DND-41 (cell line): ENCODE results near the gene FIBCD1.

Experiments used
- ATAC-seq: fragments of 200-7000 bp; cut with Tn5 transposase; 3 replicates; pipeline ENCODE4 v1.9.1; 2021; ENCODE audit warnings: low read depth; ENCODE audit not compliant: insufficient read depth
- DNase-seq: peaks from one replicate; pipeline ENCODE4 v3.0.0-alpha.2; 2020
- H2AFZ ChIP-seq: 2 replicates; pipeline ENCODE4 v1.6.0; 2012; ENCODE audit warnings: low read depth, low read length
- H3K27ac ChIP-seq: 2 replicates; pipeline ENCODE4 v1.5.1; 2012; ENCODE audit warnings: low read length, inconsistent platforms
- H3K27me3 ChIP-seq: fragments of 200-600 bp; sonication (generic); 2 replicates; pipeline ENCODE4 v1.6.0; 2012; ENCODE audit warnings: low read length, mild to moderate bottlenecking, inconsistent platforms; ENCODE audit not compliant: insufficient read depth, poor library complexity
- H3K36me3 ChIP-seq: 2 replicates; pipeline ENCODE4 v1.5.1; 2012; ENCODE audit warnings: low read length, inconsistent platforms; ENCODE audit not compliant: insufficient read depth
- H3K4me1 ChIP-seq: 2 replicates; pipeline ENCODE4 v1.5.1; 2012; ENCODE audit warnings: mild to moderate bottlenecking, low read length; ENCODE audit not compliant: insufficient read depth
- H3K4me2 ChIP-seq: 2 replicates; pipeline ENCODE4 v1.6.0; 2012; ENCODE audit warnings: mild to moderate bottlenecking, moderate library complexity, low read length, inconsistent platforms; ENCODE audit not compliant: insufficient read depth
- H3K4me3 ChIP-seq, 2 experiments: fragments of 200-600 bp in 1 of 2; shearing (Covaris generic) in 1 of 2; 2 replicates each; pipeline ENCODE4 v1.5.1; 2012 to 2016; ENCODE audit warnings: inconsistent platforms in 2 of 2, low read length in 2 of 2, mild to moderate bottlenecking in 2 of 2, low read depth in 1 of 2, moderate library complexity in 1 of 2
- H3K79me2 ChIP-seq: 2 replicates; pipeline ENCODE4 v1.6.0; 2012; ENCODE audit warnings: low read length, inconsistent platforms; ENCODE audit not compliant: insufficient read depth
- H3K9ac ChIP-seq: 2 replicates; pipeline ENCODE4 v1.6.0; 2012; ENCODE audit warnings: low read depth, mild to moderate bottlenecking, inconsistent platforms, low read length, moderate library complexity
- H3K9me3 ChIP-seq: 2 replicates; pipeline ENCODE4 v1.5.1; 2012; ENCODE audit warnings: low read length, moderate library complexity, mild to moderate bottlenecking, inconsistent platforms; ENCODE audit not compliant: insufficient read depth, severe bottlenecking
- H4K20me1 ChIP-seq: 2 replicates; pipeline ENCODE4 v1.6.0; 2012; ENCODE audit warnings: low read length; ENCODE audit not compliant: insufficient read depth
- CTCF ChIP-seq: IDR thresholded peaks from 2 replicates; pipeline ENCODE4 v1.5.1; 2012; ENCODE audit warnings: borderline replicate concordance, low read length, moderate library complexity, mild to moderate bottlenecking; ENCODE audit not compliant: poor library complexity, severe bottlenecking; ENCODE audit errors: extremely low read depth
- EZH2 ChIP-seq: IDR thresholded peaks from 3 replicates; pipeline ENCODE4 v1.6.1; 2012; ENCODE audit warnings: borderline replicate concordance, low read depth, mild to moderate bottlenecking, moderate library complexity, low read length, inconsistent platforms; ENCODE audit not compliant: severe bottlenecking

The FIBCD1 gene

DNA sequence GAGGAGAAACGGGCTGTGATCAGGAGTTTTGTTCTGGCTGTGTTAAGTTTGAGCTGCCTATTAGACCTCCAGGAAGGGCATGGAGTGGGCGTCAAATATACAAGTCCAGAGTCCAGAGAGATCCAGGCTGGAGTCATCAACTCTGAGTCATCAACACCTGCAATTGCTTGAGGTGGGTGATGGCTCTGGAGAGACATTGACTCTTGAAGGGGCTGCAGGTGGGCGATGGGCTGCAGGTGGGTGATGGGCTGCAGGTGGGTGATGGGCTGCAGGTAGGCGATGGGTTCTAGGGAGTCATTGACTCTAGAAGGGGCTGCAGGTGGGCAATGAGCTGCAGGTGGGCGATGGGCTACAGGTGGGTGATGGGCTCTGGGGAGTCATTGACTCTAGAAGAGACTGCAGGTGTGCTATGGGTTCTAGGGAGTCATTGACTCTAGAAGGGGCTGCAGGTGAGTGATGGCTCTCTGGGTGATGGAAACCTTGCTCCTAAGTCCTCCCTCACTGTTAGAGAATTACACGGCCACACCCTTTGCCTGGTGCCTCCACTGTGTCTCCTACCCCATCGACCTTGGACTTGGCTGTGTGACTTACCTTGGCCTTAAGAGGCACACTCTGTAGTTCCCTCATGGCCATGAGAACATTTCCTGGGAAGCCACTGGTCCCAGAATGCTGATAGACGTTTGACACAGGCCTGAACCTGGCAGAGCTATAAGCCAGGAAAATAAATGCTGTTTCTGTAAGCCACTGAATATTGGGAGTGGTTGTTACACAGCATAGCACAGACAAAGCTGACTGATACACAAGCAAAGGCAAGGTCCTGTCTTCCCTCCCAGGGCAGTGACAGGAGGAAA is 10.4 kb upstream of the FIBCD1 start:
- no peaks in the 10 kb centered on the region for H3K27me3 ChIP-seq
- ATAC-seq (no peak), DNase-seq (no peak)
- H3K4me1 ChIP-seq = no peaks in the 10 kb centered on the region
- H3K27ac ChIP-seq = no peak overlapping the region
- TF ChIP-seq CTCF (no peak), EZH2 (no peak)
- no peaks in the 10 kb centered on the region for H3K79me2 ChIP-seq
- no peak overlapping the region for H3K4me2 ChIP-seq
- H3K9me3 ChIP-seq = no peaks in the 10 kb centered on the region
- H3K36me3 ChIP-seq = no peaks in the 10 kb centered on the region
- H3K4me3 ChIP-seq = no peak overlapping the region
- no peak overlapping the region for H3K9ac ChIP-seq
- H4K20me1 ChIP-seq = no peaks in the 10 kb centered on the region
- no peak overlapping the region for H2AFZ ChIP-seq

GRCh38 chr9:130948266-130948665 is 9.2 kb upstream of the FIBCD1 start:
- no peak for ATAC-seq
- Histone ChIP-seq H2AFZ (no peak overlapping the region), H3K27me3 (no peaks in the 10 kb centered on the region), H3K4me3 (no peak overlapping the region), H4K20me1 (no peaks in the 10 kb centered on the region), H3K27ac (no peak overlapping the region), H3K4me2 (no peak overlapping the region), H3K79me2 (no peaks in the 10 kb centered on the region), H3K4me1 (no peaks in the 10 kb centered on the region), H3K9me3 (no peaks in the 10 kb centered on the region), H3K36me3 (no peaks in the 10 kb centered on the region), H3K9ac (no peak overlapping the region)
- TF ChIP-seq CTCF = no peak
- TF ChIP-seq EZH2 = no peak
- no peak for DNase-seq

DNA sequence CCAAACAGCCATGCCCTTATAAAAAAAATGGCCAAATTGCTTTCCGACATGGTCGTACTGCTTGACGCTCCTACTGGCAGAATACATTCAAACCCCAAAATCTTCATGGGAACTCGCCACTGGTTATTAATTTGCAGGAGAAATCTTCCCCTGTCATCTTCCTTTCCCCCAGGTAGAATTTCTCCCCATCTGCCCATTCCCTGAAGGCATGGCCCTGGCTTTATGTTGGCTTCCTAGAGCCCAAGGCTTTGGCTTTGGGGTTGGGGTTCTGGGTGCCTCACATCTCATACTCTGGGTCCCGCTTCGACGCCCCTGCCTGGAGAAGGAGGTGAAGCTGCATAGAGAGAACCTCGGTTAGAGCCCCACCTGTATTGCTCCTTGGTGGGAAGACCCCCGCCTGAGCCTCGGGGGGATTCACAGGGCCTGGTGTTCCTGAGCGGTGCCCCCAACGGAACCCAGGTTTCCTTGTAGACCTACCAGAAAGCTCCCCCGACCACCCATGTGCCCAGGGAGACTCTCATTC is 8.6 kb upstream of the FIBCD1 start:
- DNase-seq (no peak), ATAC-seq (no peak)
- Histone ChIP-seq H2AFZ (no peak overlapping the region), H3K27ac (no peak overlapping the region), H3K9me3 (no peaks in the 10 kb centered on the region), H3K4me1 (no peaks in the 10 kb centered on the region), H3K36me3 (no peaks in the 10 kb centered on the region), H3K9ac (no peak overlapping the region), H3K4me3 (no peak overlapping the region), H3K27me3 (no peaks in the 10 kb centered on the region), H3K4me2 (no peak overlapping the region), H4K20me1 (no peaks in the 10 kb centered on the region), H3K79me2 (no peaks in the 10 kb centered on the region)
- TF ChIP-seq EZH2 (no peak), CTCF (no peak)
